ENCODE measurements around the gene BAG2.

- TF ChIP-seq CTCF (conservative IDR thresholded peaks at IDR 0.05) (no peak), ZFX (IDR thresholded peaks at IDR 0.05) (no peak)
Measured at GRCh38 chr6:57183336-57183735, 11.2 kb downstream of the BAG2 start.
